HG03135 (cell line): Measurements from ENCODE around the gene AUTS2.

Experiments used
- ATAC-seq: cut with Tn5 transposase; IDR thresholded peaks from one replicate; pipeline ENCODE4 v1.9.1; 2021; ENCODE audit warnings: mild to moderate bottlenecking, moderate library complexity; ENCODE audit not compliant: unreplicated experiment

AUTS2 gene

GRCh38 chr7:69622014-69622835 lies 23.9 kb downstream of the AUTS2 start:
- no peak for ATAC-seq

- no peak for ATAC-seq
Measured at GRCh38 chr7:69622960-69623359, 24.7 kb downstream of the AUTS2 start.

- no peak for ATAC-seq
Measured at GRCh38 chr7:69624435-69625230, 26.4 kb downstream of the AUTS2 start.

- no peak for ATAC-seq
Measured at GRCh38 chr7:69625238-69625637, 27.0 kb downstream of the AUTS2 start.

- no peak for ATAC-seq
Measured at GRCh38 chr7:69625798-69626197, 27.5 kb downstream of the AUTS2 start.

GRCh38 chr7:69630292-69630691 lies 32.0 kb downstream of the AUTS2 start:
- no peak for ATAC-seq

- no peak for ATAC-seq
Measured at GRCh38 chr7:69631131-69631530, 32.9 kb downstream of the AUTS2 start.

GRCh38 chr7:69632280-69632679 lies 34.0 kb downstream of the AUTS2 start:
- ATAC-seq: no peak

- ATAC-seq: no peak
Measured at GRCh38 chr7:69633122-69633831, 35.0 kb downstream of the AUTS2 start.

- no peak for ATAC-seq
Measured at GRCh38 chr7:69635555-69636185, 37.4 kb downstream of the AUTS2 start.

GRCh38 chr7:69638674-69639073 lies 40.4 kb downstream of the AUTS2 start:
- no peak for ATAC-seq

- ATAC-seq: no peak
Measured at GRCh38 chr7:69640216-69640615, 41.9 kb downstream of the AUTS2 start.

GRCh38 chr7:69640925-69641594 lies 42.8 kb downstream of the AUTS2 start:
- no peak for ATAC-seq

- ATAC-seq: no peak
Measured at GRCh38 chr7:69643265-69643664, 45.0 kb downstream of the AUTS2 start.

- no peak for ATAC-seq
Measured at GRCh38 chr7:69643708-69644445, 45.6 kb downstream of the AUTS2 start.

GRCh38 chr7:69645683-69646082 lies 47.4 kb downstream of the AUTS2 start:
- ATAC-seq: no peak

GRCh38 chr7:69651101-69651590 lies 52.9 kb downstream of the AUTS2 start:
- peak; percentile 76 for ATAC-seq

GRCh38 chr7:69652947-69653701 lies 54.8 kb downstream of the AUTS2 start:
- no peak for ATAC-seq

- no peak for ATAC-seq
Measured at GRCh38 chr7:69653806-69654205, 55.5 kb downstream of the AUTS2 start.
